ENCODE measurements around the gene CIB4.
"Not testable (repeated sequence)": the region's sequence is repeated elsewhere in the genome, so short reads cannot be mapped to it uniquely, and the experiment has no call there.

The CIB4 gene

DNA sequence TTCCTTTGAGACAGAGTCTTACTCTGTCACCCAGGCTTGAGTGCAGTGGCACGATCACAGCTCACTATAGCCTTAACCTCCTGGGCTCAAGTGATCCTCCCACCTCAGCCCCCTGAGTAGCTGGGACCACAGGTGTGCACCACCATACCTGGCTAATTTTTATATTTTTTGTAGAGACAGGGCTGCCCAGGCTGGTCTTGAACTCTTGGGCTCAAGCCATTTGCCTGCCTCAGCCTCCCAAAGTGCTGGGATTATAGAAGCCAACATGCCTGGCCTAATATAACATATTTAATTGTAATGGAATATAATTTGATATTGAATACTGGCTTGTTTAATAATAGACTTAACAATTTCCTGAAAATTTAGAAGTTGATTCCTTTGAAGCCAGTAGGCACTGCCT is 74.4 kb downstream of the CIB4 start:
- DNase-seq, result not testable (repeated sequence)

DNA sequence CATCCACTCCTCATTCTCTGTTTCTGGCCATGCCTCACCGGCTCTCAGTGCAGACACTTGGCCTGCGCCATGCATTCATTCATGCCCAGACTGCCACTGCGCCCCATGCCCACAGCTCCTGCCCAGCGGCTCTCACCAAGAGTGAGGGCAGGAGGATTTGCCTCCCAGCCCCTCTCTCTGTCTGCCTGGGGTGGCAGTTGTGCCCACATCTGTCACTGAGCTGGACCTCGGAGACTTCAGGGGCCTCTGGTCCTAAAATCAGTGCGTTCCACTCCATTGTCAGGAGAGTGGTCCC is 75.1 kb downstream of the CIB4 start:
- peak; percentile 46 for DNase-seq

DNA sequence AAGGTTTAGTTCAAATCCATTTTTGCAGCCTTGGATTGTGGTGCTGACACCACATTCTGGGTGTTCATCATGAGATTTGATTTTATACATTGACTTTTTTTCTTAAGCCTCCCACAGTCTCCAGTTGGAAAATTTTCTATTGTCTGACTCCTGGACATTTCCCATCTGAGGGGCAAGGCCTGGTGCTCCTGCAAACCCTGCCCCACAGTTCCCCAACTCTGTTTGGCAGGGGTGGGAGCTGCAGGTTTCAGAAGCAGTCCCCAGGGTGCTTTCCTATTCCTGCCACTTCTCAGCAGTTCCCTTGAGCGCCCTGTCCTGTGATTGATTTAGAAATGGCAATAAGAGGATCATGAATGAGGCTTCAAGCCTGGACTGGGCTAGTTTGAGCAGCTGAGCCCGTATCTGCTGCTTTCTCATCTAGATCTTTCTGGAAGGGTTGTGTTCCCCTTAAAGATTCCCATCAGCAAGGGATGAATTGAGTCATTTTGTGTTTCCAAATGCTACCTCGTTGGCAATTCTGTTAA is 77.0 kb downstream of the CIB4 start:
- peak; percentile 42 for DNase-seq

GRCh38 chr2:26563686-26564085 is 77.5 kb downstream of the CIB4 start:
- DNase-seq, result peak; percentile 28

- DNase-seq, result peak; percentile 39
These were observed 78.1 kb downstream of the CIB4 start for GRCh38 chr2:26562811-26563645.

DNA sequence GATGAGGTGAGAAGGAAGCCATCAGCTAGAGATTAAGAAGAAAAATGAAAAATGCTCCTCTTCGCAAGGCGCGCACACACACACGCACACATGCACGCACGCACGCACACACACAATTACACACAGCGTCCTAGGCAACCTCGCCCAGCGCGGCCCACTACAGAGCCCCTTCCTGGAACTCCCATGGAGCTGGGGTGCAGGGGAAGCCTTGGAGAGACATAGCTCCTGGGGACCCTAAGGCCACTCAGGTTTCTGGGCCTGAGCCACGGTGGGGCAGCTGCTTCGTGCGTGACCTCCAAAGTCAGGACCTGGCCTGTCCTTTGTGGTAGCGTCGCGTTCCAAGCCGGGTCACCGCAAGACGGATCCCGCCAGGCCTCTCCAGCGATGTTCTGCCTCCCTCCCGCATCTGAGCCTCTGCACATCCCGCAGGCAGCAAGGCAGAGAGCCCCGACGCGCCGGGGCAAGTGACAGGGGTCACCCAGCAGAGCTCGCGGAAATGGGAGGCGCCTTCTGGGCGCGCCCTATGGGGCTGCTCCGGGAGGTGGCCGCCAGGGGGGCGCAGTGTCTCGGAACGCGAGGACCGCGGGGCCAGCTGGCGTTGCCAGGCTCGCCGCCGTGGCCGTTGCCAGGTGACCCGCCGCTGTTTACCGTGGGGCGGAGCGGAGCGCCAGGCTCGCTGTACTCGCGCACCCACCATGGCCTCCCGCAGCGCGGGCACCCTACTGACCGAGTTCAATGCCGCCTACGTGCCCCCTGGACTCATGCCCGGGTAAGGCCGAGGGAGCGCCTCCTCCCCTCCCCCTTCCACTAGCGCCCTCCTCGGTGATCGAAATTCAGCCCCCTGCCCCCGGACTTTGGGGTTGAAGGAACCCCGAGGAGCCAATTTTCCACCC is 79.0 kb downstream of the CIB4 start:
- no peak for DNase-seq

GRCh38 chr2:26561376-26561775 is 79.8 kb downstream of the CIB4 start:
- DNase-seq, result no peak

DNA sequence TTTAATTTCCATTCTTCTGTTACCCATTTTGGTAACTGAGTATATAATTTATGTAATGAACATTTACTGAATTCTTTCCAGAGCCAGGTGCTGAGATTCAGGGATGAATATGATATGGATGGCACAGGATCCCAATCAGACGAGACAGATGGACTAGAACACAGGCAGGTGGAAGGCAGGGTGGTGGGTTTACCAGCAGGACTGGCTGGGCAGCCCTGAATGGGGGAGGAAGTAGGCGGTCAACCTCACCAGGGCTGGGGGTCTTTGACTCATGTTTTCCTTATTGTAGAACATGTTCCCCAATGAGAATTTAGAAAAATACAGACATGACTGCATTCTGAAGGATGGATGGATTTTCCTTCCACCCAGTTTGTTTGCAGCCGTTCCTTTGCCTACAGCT is 80.3 kb downstream of the CIB4 start:
- DNase-seq, result no peak

GRCh38 chr2:26559556-26559955 is 81.6 kb downstream of the CIB4 start:
- DNase-seq, result no peak

DNA sequence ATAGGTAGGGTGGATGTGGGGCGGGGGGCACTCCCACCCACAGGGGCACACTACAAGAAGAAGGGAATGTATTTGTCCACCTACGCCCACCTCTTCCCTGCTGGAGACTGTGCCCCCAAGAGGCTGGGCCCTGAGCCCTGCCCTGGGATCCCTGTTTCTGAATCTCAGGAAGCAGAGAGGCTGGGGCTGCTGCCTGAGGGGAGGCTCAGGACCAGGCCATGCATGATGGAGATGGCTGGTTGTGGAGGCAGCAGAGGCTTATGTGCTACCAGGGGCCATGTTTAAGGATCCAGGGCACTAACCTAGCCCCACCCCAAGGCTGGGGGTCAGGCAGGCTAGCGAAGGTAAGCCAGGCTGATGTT is 82.1 kb downstream of the CIB4 start:
- DNase-seq, result no peak

DNA sequence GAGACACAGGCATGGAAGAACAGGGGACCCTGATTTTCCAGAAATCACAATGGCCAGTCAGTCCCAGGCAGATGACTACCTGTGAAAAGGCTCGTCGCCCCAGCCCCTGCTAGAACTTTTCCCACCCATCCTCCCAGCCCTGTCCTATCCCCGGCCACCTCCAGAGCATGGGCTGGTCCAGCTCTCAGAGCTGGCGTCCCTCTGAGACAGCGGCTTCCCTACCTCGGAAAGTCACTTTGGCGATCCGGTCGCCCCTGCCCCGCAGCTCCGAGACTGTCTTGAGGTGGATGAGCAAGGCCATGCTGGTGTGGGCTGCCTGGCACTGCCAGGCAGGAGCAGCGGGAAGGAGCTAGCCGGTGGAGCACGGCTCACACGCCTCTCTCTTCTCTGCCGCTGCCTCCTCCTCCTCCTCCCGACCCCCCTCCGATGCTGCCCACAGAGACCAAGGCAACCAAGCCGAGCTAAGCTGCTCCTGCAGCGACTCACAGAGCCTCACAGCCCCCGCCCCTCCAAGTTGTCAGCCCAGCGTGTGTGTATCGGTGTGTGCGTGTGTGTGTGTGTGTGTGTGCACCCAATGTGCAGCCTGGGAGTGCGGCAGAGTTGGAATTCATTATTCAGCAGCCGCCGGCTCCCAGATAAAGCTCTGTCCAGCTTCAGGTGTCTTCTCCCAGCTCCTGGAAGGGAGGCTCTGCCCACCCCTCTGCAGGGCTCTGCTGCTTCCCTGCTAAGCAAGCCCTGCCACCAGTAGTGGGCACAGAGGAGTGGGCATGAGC is 82.7 kb downstream of the CIB4 start:
- DNase-seq, result peak; percentile 64

- no peak for DNase-seq
These were observed 83.8 kb downstream of the CIB4 start for GRCh38 chr2:26557244-26557925.

DNA sequence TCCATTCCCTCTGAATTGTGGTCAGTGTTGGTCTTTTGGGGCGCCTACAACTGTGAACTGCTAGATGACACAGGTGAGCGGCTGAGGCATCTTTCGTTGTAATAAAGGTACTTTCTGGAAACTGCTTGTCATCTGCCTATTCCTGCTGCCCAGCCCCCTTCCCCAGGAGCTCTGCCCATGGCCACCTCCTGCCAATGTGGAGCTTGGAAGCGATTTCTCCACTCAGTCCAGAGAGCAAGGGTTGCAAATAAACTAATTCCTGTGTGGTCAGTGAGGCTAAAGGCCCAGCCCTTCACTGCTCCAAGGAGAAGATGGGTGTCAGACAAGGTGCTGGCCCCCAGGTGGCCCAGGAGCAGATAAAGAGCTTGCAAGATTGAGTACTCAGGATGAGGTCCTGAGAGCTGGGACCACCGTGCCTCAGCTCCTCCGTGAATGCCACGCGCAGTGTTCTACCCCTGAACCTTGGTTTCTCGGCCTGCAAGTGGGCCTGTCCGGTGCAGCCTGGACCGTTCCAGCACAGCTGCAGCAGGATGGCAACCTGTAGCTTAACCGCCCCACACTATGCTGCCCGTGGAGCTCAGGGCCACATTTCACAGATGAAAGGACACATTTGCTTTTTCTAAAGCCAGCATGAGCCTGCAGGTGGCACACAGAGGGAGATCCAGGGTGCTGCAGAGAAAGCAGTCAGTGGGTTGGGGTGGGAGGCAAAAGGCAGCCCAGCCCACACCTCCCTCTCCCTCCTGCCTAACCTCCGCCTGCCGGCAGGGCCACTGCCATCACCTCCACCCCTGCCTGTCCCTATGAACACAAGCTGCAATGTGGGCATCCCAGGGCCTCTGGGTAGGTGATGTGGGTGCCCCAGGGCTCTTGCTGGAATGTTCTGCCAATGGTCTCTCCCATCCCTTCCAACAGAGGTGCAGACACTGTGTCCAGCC is 84.6 kb downstream of the CIB4 start:
- peak; percentile 38 for DNase-seq

- DNase-seq, result peak; percentile 43
These were observed 85.7 kb downstream of the CIB4 start for GRCh38 chr2:26555246-26556133.

DNA sequence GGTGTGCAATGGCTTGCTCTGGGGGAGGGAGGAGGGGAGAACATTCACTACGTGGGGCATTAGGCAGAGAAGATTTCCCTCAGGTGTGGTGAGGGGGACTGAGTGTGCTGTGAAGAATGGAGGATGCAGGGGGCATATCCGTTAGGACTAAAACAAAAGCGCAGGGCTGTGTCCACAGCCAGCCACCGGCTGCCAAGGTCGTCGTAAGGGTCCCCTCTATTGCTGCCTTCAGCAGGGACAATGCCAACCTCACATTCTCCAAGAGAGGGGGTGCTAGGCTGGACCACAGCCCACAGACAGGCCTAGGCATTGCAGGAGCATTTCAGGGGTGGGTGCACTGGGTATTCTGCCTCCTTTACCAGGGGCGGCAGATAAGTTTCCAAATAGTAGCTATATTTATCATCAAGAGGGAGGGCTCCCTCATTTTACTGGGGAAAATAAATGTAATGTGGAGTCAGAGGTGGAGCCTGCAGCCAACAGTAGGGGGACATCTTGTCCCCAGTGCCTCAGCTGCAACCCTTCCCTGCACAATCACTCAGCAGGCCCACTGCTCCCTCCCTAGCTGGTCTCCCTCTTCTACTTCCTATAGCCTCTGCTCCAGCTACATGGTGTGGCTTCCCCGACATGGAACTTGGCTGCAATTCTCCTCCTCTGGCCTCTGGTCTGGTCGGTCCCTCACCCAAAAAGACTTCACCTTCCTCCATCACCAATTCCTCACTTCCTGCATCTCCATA is 88.4 kb downstream of the CIB4 start:
- peak; percentile 34 for DNase-seq

DNA sequence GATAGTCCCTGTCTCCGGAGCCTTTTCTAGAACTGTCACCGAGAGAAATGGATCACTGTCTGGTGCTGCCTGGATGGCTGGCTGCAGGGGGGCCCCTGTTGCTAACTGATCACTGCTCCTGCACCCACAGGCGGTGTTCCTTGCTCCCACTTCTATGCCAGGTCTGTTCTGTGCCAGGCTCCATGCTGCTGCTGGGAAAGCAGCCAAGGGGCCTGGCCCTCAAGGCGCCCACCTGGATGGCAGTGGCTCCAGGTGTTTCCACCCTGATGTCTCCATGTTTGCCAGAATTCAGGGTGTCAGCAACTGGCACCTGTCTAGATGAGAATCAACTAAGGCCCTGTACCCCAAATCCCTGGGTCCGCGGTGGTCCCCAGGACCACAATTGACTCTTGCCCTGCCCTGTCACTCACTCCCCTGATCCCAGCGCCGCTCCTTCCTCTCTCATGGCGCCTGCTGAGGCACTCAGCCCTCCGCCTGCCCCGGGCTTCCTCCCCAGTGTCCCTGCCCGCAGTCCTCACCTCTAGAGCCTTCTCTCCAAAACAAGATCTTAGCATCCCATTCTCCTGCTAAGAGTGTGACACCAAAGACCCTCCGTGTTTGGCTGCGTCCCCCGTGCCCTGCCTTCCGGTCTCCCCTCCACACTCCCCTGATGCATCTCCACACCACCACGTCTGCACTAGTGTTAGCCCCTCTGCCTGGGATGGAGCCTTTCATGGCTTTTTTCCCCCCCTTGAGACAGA is 90.7 kb downstream of the CIB4 start:
- peak; percentile 29 for DNase-seq

- DNase-seq, result peak; percentile 54
These were observed 98.3 kb downstream of the CIB4 start for GRCh38 chr2:26542676-26543505.

GRCh38 chr2:26542194-26542455 is 99.0 kb downstream of the CIB4 start:
- DNase-seq, result peak; percentile 21

All from islet precursor cell (in vitro differentiated cells).